Measurements from ENCODE around the gene BCAN.
A peak's percentile ranks its signal among the peaks of the same experiment; 100 is the strongest.

The BCAN gene

DNA sequence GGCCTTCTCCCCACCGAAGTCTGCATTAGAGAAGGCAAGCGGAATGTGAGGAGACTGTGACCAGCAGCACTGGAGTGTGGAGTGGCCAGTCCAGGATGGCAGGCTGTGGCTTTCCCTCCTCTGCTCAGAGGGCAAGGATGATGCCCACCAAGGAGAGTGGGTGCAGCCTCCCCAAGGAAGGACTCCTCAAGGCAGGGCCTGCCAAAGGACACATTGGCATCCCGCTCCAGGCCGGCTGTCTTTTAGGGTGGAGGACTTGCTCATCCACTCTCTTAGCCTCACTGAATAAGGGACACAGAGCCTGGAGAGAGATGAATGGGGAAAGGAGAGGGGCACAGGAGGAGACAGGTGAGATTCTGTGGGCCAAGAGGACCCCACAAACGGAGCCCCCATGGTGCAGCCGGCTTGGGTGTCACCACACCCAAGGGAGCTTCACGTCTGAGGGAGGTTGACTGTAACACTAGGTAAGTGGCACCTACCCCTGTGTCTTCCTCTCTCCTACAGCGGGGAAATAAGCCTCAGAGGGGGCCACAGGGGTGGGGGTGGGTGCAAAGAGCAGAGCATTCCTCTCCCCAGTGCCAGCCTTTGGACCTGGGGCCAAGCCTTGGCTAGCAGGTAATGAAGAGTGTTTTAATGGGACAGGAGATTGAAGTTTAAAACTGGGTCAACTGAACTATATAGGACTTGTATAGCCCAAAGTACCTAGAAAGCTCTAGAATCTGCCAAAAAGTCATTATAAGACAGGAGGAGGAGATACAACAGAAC, 39.5 kb downstream of the BCAN start:
- no peak for DNase-seq

DNA sequence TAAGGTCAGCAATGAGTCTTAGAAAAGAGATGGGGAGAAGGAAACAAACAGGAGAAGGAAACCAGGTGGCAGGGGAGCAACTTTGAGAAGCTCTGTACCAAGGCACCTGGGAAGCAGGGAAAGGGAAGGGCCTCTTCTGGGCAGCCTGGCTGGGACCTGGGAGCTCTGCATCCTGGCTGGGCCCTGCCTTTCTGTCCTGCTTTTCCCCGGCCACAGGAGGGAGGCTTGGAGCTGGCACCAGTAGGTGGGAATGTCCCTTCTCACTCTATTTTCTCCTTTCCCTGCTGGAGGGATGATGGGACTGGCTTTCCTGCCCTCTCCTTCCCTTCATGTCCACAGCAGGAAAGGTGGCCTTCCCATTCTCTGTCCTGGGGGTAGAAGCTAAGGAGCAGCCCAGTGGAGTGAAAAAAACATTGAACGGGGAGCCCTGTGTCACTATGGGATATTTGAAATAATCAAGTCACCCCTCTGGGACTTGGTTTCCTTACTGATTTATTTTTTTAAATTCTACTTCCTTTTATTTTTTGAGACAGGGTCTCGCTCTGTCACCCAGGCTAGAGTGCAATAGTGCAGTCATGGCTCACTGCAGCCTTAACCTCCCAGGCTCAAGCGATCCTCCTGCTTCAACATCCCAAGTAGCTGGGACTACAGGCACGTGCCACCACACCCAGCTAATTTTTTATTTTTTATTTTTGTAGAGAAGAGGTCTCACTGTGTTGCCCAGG, 40.4 kb downstream of the BCAN start:
- no peak for DNase-seq

DNA sequence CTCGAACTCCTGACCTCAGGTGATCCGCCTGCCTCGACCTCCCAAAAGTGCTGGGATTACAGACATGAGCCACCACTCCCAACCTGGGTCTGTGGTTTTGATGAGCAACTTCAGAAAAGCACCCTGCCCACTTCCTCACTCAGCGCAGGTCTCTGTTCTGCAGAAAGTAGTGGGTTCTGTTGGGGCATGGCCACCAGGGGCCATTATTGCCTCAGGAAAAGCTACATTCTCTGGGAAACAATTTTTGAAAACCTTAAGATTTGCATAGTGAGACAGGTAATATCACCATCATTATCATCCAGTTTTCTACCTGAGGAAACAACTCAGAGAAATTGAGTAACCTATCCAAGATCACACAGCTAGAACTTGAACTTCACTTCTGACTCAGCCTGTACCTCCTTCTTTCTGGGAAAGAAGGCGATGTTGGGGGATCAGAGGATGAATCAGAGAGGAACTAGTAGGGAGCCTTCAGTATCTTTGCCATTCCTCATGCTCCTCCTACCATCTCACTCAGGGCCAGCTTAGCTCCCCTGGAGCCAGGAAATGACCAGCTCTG, 42.4 kb downstream of the BCAN start:
- no peak for DNase-seq

DNA sequence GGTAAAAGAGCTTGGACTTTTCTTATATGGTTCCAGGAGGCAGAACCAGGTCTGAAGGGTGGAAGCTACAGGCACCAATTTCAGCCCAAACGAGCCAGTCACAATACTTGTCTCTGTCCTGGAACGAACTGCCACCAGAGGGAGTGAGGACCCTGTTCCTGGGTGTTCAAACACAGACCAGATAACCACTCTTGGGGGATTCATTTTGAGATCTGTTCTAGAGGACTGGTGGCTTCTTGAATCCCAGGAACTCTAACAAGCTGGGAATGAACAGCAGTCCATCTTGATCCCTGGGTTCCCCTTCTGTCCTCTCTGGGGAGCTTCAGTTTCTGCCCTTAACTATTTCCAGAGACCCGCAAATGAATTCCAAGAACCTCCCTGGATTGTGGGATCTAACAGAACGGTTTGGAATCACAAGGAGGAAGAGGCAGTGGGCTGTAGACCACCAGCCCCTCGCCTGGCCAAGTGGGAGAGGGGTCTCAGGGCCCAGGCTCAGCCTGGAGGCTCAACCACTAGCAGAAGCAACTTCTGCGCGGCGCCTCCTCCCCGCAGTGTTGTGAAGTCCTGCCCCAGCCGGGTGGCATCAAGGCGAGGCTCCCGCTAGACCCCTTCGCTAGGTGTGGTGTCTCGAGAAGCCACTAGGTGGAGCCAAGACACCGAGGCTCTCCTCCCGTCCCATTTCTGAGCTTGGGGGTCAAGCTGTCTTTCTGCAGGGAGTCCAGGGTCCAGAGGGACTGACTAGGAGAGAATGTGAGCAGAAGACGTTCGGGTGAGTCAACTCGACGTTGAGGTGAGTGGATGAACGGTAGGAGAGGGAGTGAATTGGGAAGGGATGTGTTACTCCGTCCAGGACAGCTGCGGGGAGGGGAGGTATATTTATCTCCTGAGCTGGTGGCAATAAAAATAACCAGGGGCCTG, 47.4 kb downstream of the BCAN start:
- peak; percentile 76 for DNase-seq

DNA sequence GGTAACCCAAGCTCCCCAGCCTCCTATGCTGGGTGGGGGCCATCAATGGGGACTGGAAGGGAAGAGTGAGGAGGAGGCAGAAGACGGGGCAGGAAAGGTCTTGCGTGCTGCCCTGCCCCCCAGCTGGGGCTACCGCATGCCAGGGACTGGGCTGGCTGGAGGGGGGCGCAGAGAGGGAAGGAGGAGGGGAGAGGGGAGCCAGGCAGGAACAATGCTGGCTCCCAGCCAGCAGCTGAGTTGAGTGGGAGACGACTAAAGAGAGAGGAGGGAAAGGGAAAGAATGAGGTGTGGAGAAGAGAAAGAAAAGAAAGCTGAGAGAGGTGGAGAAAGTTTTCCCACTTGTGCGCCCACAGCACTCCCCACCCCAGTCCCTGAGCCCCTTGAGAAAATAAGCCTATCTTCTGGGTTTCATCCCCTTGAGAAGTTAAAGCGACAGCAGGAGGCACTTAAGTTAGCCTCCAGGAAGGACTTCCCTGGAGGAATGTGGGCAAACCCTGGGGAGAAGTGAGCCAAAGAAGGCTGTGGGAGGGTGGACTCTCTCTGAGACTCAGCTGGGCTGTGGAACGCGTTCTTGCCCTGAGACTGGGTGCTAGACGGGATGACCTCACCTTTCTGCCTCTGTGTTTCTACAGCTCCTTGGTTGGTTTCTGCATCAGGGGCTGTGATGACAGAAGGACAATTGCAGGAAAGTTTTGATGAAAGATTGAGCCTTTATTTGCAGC, 48.2 kb downstream of the BCAN start:
- DNase-seq: no peak

DNA sequence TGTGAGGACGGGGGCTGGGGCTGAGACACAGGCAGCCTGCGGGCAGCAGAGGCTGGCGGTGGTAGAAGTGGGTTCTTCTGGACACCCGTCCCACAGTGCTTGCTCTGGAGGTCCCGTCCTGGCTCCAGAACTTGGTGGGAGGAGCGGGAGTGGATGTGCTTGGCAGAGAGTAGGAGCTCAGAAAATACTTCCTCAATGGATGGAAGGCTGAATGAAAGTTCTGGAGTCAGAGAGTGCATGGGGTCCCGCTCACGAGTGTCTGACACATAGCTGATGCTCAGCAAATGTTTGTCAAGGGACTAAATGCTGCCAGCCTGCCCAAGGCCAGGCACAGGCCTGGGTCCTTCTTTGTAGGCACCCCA, 48.7 kb downstream of the BCAN start:
- no peak for DNase-seq

DNA sequence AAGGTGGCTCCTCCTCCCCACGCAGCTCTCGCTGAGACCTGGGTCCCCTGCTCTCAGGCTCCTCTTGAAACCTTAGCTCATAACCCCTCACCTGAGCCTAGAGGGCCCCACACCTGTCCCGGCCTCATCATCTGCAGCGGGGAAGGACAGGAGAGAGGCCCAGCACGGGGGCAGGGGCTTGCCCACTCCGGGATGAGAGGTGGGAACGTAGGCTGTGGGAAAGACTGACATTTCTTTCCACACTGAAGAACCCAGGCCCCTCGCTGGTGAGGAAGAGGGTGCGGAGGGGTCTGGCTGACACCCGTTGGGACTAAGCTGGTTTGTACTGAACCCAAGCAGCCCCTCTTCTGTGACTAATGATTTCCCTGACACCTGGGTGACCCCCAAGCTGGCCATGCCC, 49.3 kb downstream of the BCAN start:
- no peak for DNase-seq

DNA sequence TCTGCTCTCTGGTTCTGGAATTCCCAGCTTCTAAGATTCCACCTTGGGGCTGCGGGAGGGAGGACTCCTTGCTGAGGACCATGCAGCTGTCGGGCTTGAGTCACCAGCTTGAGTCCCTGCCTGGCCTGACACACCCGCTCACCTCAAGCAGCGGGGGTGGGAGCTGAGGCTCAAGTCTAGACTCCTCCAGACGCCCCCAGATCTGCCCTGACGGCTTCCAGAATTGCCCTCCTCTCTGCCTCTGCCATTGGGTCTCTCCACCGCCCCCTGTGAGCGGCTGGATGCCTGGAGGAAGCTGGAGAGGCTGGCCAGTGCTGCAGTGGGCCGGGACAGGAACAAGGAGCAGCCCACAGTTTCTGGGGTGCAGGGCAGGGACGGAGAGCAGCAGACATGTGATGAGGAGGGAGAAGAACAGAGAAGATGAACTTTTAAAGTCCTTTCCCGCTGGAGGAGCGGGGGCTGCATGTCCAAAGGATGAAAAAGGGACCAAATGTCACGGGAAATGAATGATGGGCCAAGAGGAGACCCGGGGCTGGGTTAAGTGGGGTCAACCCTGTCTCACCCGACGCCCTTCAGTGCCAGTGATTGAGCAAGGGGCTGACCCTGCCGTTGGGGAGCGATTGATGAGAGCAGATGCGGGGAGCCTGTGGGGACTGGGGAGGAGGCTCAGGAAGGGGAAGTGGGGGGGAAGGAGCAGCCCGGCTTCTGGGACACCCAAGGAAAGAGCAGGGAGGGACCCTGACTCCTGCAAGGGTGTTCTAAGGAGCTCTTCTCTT, 49.9 kb downstream of the BCAN start:
- DNase-seq: no peak

DNA sequence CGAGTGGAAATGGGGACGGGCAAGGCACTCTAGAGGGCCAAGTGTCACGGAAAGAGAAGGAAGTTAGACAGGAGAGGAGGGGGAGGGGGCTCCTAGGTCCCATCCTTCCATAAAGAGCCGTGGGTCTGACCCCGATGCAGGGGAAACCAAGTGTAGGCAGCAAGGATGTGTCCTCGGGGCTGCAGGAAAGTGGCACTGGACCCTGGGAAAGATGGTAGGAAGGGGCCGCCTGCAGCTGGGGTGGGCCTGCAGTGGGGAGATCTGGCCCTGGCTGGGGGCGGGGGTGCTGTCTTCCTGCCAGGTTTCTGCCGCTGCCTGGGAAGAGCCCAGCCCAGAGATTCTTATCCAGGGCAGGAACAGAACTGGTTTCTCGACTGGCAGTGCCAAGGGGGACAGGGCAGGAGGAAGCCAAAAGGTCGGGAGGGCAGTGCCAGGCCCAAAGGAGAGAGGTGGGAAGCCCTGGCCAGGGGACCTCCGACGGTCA, 50.6 kb downstream of the BCAN start:
- DNase-seq: no peak

DNA sequence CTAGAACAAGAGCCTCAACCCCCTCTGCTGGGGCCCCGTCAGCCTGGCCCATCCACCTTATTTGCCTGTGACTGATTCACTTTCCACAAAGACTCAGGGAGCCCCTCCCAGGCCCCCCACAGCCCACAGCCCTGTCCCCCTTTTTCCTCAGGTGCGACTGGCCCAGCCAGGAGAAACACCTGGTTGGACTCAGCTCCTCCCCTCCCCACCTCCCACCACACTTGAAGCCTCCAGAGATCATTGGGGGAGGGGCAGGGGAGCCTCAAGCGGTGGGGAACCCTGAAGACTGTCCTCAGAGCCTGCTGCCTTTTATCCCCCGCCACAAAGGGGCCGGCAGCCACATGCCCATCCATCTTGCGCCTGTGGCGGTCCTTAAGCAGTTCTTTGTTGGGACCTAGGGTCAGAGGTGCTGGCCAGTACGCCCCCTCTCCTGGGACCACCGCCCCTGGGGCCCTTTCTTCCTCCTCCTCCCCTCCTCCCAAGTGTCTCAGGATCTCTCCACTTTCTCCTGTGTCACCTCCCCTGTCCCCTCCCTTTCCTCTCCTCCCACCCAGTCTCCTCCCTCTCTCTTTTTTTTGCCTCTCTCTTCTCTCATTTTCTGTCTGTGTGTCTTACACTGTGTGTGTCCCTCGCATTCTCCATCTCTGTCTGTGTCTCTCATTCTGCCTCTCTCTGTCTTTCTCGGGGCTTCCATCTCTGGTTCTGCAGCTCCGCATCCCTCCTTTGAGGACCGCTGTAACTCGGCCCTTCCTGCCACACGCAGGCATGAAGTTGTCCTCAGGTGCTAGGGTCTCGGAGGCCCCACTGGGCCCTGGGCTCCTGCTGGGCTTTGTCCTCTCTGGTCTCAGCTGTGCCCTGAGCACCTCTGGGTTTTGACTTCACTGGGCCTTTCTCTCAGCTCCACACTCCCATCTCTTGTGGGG, 51.3 kb downstream of the BCAN start:
- no peak for DNase-seq

DNA sequence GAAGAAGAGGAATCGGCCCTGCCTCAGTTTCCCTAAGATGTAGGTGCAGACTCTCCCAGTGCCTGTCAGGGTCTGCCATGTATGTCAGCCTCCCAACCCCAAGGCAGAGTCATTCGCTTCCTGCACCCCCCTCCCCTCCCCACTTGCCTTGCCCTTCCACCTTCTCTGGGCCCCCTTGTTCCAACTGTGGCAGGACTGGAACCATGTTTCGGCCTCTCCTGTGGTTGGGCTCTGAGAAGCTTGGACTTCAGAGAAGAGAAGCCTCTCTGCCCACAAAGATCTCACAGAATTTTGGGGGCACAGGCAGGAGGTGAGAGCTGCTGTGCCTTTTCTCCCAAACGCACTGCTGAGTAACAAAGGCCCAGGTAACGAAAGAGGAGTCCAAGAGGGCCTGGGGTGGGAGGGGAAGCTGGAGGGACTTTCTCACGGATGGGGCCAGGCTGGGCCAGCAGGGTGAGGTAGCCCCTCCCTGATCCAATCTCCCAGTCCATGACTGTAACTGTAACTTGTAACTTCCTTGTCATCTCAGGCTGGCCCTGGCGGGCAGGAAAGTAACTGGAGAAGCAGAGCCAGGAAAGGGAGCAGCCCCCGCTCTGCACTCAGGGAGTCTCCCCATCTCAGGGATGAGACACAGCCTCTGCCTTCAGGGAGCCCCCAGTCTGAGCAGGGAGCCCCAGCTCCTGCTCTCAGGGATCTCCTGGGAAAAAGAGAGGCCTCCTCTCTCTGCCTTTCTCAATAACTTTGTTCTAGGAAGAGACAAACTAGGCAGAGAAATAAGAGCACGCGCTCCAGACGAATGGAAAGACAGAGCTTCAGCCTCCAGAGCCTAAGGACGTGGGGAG, 52.2 kb downstream of the BCAN start:
- no peak for DNase-seq

DNA sequence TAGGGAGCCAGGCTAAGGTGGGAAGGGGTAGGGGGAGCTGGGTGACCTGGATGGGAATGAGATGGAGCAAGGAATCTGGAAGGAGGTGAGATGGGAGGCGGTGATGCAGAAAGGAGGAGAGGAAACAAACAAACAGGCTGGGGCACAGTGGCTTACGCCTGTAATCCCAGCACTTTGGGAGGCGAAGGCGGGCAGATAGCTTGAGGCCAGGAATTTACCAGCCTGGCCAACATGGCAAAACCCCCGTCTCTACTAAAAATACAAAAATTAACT, 52.7 kb downstream of the BCAN start:
- no peak for DNase-seq

DNA sequence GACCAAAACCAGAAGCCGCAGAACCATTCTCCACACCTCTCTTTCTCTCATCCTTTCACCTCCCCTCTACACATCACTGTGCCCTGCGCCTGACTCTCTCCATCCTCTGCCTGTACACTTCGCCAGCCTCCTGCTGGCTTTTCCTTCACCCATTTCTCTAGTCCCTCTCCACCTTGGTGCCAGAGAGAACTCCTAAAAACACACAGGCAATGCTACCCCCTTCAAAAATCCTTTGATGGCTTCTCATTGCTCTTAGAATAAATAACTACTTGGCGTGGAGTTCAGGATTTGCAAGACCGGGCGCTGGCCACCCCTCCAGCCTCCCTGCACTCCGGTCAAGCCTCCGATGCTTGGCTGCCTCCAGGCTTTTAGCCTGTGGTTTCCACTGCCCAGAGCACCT, 54.8 kb downstream of the BCAN start:
- no peak for DNase-seq

DNA sequence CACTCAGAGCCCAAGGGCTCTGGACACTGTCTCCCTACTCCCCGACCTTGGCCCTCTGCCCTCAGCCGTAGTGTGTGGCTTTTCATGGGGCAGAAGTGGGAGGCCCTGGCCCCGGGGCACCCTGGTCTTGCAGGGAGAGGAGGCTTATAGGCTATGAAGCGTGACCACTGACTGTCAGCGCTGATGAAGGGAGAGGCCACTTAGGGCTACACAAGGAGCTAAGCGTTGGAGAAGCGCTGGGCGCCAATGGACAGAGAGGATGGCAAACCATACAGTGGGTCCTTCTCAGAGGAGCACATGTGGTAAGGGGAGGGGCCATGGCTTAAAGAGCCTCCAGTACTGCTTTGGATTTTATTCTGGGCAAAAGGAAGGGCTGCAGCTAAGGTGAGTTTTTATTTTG, 55.6 kb downstream of the BCAN start:
- DNase-seq: no peak

DNA sequence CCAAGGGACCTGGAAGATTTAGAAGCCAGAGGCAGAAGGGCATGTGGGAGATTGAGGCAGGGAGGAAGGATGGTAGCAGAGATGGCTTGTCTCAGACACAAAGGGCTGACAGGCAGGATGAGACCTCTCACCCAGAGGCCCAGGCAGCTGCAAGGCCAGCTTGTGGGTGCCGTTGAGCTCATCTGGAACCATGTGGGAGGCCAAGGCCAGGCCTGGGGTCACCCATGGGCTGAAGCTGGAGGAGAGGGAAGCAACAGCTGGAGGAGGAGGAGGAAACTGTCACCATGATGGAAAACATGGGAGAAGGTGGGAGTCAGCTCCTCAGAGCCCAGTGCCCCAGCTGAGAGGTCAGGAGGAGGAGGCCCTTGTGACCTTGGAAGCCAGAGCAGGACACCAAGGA, 57.1 kb downstream of the BCAN start:
- DNase-seq: no peak

DNA sequence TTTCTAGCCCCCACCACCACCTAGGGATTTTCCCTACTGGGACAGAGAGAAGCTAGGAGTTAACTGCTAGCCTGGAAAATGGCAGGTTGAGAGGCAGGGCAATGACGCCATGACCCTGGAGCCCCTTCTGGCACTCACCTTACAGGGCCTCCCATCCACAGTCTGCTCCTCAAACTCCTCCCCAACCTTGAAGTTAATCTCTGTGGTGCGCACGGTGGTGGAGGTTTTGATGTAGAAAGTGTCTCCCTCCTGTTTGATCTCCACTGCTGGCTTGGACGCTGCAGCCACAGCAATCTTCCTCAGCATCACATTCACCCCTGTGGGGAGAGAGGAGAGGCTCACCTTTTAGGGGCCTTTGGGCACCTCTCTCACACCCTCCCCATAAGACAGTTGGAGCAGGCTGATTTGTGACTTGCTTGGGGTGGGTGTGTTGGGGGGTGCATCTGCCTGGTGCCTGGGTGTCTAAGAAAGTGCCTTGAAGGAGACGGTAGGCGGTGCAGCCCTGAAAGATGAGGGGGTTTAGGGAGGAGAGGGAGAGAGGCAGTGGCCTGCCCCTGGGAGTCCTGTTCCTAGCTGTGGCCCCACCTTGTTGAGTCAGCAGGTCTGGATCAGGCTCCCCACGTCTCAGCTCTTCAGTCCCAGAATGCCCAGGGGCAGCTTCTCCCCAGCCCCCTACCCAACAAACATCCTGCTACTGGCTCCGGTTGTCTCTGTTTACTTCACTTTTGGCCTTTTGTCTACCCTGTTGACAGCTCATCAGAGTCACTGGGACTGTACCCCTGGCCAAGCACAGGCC, 59.0 kb downstream of the BCAN start:
- no peak for DNase-seq

DNA sequence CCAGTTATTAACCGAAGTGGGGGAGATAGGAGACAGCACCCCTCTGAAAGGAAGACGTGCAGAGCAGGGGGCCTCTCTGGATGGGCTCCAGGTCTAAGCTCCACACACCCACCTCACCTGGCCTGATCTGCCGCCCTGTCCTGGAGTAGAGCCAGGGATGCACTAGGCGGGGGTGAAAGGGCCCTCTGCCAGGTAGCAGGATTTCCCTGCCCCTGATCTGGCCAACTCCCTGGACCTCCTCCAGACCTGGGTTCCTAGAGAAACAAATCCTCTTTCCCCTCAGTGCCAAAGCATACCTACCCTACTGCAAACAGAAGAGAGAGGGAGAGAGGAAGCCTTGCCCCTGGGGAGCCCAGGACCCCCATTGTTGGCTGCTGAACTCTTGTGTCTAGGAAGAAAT, 61.4 kb downstream of the BCAN start:
- no peak for DNase-seq

DNA sequence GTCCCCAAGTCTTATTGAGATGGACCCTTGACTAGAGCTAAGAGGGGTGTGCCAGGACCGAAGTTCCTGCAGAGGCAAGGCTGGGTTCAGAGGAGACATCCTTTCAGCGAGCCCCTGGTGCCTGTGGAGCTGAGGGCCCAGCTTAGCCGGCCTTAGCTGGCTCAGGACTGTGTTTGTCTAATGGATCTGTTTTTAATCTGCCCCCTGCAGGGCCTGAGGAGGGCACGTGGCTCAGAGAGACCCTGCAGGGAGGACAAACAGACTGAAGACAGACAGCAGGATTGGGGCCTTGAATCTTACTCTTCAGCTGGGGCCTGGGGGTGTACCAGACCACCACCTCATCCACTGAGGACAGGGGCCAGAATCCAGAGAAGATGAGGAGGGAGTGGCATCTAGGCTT, 61.8 kb downstream of the BCAN start:
- no peak for DNase-seq

DNA sequence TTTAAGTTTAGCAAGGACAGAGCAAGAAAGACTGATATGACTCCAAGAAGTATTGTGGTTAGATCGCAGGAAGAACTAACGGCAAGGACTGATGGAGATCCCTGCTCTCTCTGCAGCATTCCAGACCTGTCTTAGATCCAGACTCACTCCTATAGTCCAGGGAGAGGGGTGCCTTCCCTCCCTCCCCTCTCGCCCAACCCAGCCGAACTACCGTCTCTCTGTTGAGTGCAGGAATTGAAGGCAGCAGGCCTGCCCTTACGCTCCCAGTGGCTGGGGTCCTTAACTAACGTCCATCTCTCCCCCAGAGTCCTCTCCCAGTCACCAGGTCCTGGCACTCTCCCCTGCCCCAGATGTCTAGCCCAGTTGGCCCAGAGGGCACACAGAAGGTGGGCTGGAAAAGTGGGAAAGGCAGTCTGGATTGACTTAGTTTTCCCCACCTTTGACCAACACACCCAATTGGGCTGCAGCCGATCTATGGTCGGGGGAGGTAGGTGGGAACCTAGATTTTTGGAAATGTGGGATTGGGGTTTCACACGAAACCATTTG, 62.3 kb downstream of the BCAN start:
- DNase-seq: no peak
